ENCODE results near the gene RABGAP1L. TPM values are rescaled to one million over a fixed set of nuclear protein-coding genes. Genes with fewer than 3 reads are reported as not detected.

The RABGAP1L gene
- total RNA-seq, 2 experiments from 2014 or later: 76.8 to 80.5 TPM

DNA sequence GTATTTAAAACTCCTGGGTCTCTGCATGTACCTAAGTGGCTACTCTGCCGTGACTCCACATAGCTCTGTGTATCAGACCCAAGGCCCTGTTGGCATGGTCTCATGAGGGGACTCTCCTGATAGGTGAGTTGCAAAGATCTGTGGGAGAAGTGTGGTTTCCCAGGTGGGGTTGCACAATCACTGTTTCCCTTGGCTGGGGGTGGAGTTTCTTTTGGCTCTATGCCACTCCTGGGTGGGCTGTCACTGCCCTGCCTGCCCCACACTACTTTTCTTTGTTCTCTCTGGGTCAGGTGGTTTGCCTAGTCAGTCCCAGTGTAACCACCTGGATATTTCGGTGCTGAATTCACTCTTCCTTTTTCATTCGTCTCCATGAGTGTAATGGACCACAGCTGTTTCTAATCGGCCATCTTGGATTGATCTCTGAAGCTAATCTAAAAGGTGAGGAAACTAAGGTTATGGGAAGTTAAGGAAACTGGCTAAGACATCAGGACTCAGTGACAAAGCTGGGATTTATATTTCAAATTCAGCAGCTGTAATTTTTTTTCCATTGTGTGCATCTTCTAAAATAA, 743.3 kb downstream of the RABGAP1L start:
- H3K27me3 Mint-ChIP-seq: no peaks in the 10 kb centered on the region
- H3K9me3 Mint-ChIP-seq: peaks cover 39% of the 10 kb centered on the region
- ChIA-PET CTCF (no interaction called here), POLR2A (no interaction called here)
- no peak overlapping the region for H3K27ac Mint-ChIP-seq
- peaks cover 46% of the 10 kb centered on the region for H3K36me3 Mint-ChIP-seq (ENCODE audit: low read depth)
- H3K4me3 Mint-ChIP-seq: no peak overlapping the region
- no peaks in the 10 kb centered on the region for H3K4me1 Mint-ChIP-seq
- no peak for DNase-seq

DNA sequence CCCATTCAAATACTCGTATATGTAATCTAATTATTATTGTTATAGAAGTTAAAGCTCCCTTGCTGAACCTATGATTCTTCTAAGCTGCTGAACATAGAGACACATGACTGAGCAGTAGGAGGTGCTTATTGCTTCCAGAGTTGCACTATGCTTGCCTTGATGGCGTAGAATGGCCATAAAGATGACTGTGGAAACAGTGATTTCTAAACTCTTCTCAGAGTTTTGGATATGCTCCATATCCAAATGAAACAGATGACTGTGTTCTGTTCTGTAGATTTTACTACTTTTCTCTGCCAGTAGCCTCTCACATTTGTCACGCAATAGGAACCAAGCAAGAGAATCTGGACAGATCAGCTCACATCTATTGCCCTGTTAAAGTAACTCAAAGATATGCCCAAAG, 752.3 kb downstream of the RABGAP1L start:
- Mint-ChIP-seq H3K4me3 (no peak overlapping the region), H3K36me3 (ENCODE audit: low read depth) (peaks cover 24% of the 10 kb centered on the region), H3K27ac (no peak overlapping the region), H3K9me3 (peaks cover 11% of the 10 kb centered on the region), H3K27me3 (no peaks in the 10 kb centered on the region), H3K4me1 (peaks cover 54% of the 10 kb centered on the region)
- CTCF ChIA-PET: no interaction called here
- POLR2A ChIA-PET: interaction anchor here (1.1 kb wide), 1 partner anchor 54 kb away, joined by 3 read pairs; no protein-coding TSS in a partner anchor
- no peak for DNase-seq

DNA sequence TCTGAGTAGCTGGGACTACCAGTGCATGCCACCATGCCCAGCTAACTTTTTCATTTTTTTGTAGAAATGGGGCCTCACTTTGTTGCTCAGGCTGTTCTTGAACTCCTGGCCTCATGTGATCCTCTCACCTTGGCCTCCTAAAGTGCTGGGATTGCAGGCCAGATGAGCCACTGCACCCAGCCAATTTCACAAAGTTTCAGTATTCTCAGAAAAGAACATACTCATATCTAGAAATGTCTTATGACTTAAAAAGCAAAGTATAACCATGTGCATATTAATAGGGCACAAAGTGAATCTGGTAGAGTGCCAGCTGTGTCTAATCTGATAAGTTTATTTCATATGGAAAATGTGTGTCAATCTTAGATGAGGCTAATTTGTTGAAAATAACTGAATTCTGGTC, 752.9 kb downstream of the RABGAP1L start:
- H3K36me3 Mint-ChIP-seq (ENCODE audit: low read depth): peaks cover 20% of the 10 kb centered on the region
- H3K27ac Mint-ChIP-seq: no peak overlapping the region
- H3K27me3 Mint-ChIP-seq: no peaks in the 10 kb centered on the region
- peaks cover 7% of the 10 kb centered on the region for H3K9me3 Mint-ChIP-seq
- CTCF ChIA-PET: interaction anchor here (1.1 kb wide), 1 partner anchor 97 kb away, joined by 3 read pairs; no protein-coding TSS in a partner anchor
- no peak overlapping the region for H3K4me3 Mint-ChIP-seq
- POLR2A ChIA-PET: interaction anchor here (0.9 to 1.5 kb wide), 2 partner anchors 56 to 87 kb away, joined by 5 read pairs; no protein-coding TSS in a partner anchor
- peak; percentile 18 for DNase-seq
- peaks cover 59% of the 10 kb centered on the region for H3K4me1 Mint-ChIP-seq

DNA sequence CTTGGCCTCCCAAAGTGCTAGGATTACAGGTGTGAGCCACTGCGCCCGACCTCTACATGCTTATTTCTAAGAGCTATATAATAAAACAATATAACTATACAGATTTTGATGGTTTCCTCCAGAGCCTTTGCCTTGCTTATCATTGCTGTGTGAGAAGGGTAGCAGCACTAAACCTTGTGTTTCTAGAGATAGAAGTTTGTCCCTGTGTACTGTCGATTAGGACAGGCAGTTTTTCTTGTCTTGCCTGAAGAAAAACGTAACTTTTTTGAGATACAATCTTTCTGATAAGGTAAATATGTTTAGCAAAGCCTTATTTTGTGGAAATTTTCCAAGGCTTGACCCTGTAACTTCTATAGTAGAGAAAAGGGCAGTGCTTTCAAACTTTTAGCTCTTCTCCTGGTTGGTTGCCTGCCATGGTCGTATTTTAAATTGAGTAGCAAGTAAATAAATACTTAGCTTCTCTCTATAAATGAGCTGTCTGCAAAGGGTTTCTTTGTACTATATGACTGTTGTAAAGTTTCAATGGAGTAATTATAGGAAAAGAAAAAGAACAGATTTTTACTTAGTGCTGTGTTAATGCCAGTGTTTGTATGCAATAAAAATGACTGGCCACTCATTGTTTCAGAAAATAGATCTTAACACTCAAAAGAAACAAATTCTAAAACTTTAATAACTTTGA, 754.0 kb downstream of the RABGAP1L start:
- Mint-ChIP-seq H3K4me3 (no peak overlapping the region), H3K4me1 (peaks cover 59% of the 10 kb centered on the region), H3K27ac (no peak overlapping the region), H3K9me3 (no peaks in the 10 kb centered on the region), H3K27me3 (no peaks in the 10 kb centered on the region), H3K36me3 (ENCODE audit: low read depth) (peaks cover 15% of the 10 kb centered on the region)
- no peak for DNase-seq
- CTCF ChIA-PET: interaction anchor here (1.1 kb wide), 1 partner anchor 98 kb away, joined by 3 read pairs; no protein-coding TSS in a partner anchor
- POLR2A ChIA-PET: interaction anchor here (0.5 to 1.5 kb wide), 4 partner anchors 51 to 86 kb away, joined by 3 to 5 read pairs (median 4); no protein-coding TSS in a partner anchor

DNA sequence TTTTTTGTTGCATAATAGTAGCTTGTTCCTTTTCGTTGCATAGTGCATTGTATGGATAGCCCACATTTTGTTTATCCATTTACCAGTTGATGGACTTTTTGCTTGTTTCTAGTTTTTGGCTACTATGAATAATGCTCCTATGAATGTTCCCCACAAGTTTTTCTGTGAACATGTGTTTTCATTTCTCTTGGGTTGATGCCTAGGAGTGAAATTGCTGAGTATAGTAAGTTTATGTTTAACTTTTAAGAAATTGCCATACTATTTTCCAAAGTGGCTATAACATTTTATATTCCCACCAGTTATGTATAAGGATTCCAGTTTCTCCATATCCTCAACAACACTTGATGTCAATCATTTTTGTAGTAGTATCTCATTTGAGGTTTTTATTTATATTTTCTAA, 755.7 kb downstream of the RABGAP1L start:
- H3K9me3 Mint-ChIP-seq: peaks cover 2% of the 10 kb centered on the region
- DNase-seq: no peak
- no peak overlapping the region for H3K27ac Mint-ChIP-seq
- ChIA-PET CTCF (no interaction called here), POLR2A (no interaction called here)
- H3K36me3 Mint-ChIP-seq (ENCODE audit: low read depth): peaks cover 11% of the 10 kb centered on the region
- no peak overlapping the region for H3K4me3 Mint-ChIP-seq
- peaks cover 49% of the 10 kb centered on the region for H3K4me1 Mint-ChIP-seq
- no peaks in the 10 kb centered on the region for H3K27me3 Mint-ChIP-seq

DNA sequence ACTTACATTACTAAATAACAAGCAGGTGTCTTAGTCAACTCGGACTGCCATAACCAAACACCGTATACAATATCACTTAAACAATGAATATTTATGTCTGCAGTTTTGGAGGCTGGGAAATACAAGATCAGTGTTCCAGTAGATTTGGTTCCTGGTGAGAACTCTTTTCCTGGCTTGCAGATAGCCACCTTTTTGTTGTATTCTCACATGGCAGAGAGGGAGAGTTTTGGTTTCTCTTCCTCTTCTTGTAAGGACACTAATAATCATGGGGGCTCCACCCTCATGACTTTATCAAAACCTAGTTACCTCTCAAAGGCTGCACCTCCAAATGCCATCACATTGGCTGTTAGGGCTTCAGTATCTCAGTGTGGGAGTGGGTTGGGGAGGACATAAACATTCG, 757.5 kb downstream of the RABGAP1L start:
- POLR2A ChIA-PET: no interaction called here
- H3K4me3 Mint-ChIP-seq: peak overlapping the region; percentile 41
- CTCF ChIA-PET: no interaction called here
- no peak for DNase-seq
- peaks cover 34% of the 10 kb centered on the region for H3K4me1 Mint-ChIP-seq
- peaks cover 13% of the 10 kb centered on the region for H3K9me3 Mint-ChIP-seq
- H3K27me3 Mint-ChIP-seq: no peaks in the 10 kb centered on the region
- peaks cover 16% of the 10 kb centered on the region for H3K36me3 Mint-ChIP-seq (ENCODE audit: low read depth)
- peak overlapping the region; percentile 17 for H3K27ac Mint-ChIP-seq

DNA sequence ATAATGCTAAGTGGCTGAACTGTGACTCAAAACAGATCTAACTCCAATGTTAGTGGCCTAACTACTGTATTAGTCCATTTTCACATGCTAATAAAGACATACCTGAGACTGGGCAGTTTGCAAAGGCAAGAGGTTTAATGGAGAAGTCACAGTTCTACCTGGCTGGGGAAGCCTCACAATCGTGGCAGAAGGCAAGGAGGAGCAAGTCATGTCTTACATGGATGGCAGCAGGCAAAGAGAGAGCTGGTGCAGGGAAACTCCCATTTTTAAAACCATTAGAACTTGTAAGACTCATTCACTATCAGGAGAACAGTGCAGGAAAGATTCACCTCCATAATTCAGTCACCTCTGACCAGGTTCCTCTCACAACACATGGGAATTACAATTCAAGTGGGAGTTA, 760.8 kb downstream of the RABGAP1L start:
- CTCF ChIA-PET: interaction anchor here (0.6 kb wide), 1 partner anchor 47 kb away, joined by 4 read pairs; no protein-coding TSS in a partner anchor
- DNase-seq: no peak
- Mint-ChIP-seq H3K27me3 (no peaks in the 10 kb centered on the region), H3K9me3 (peaks cover 14% of the 10 kb centered on the region), H3K4me3 (no peak overlapping the region), H3K4me1 (peaks cover 13% of the 10 kb centered on the region), H3K36me3 (ENCODE audit: low read depth) (peaks cover 20% of the 10 kb centered on the region), H3K27ac (no peak overlapping the region)
- POLR2A ChIA-PET: no interaction called here

DNA sequence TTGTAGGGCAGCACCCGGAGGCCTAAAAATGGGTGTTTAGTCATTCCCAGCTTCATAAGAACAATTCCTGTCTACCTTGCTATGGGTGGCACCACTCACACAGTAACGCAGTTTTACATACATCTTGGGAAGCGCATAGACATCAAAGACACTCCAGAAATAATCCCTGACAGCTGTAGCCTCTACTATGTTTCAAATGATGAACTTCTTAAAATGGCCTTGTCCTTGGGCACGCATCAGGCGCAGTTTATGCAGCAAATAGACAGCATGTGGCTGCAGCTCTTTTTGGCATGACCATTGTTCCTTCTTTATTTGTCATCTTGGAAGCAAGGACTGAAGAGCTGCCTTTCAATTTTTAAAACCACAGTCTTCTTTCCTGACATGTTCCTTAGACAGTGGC, 762.8 kb downstream of the RABGAP1L start:
- peaks cover 14% of the 10 kb centered on the region for H3K9me3 Mint-ChIP-seq
- CTCF ChIA-PET: interaction anchor here (0.8 kb wide), 1 partner anchor 69 kb away, joined by 3 read pairs; no protein-coding TSS in a partner anchor

DNA sequence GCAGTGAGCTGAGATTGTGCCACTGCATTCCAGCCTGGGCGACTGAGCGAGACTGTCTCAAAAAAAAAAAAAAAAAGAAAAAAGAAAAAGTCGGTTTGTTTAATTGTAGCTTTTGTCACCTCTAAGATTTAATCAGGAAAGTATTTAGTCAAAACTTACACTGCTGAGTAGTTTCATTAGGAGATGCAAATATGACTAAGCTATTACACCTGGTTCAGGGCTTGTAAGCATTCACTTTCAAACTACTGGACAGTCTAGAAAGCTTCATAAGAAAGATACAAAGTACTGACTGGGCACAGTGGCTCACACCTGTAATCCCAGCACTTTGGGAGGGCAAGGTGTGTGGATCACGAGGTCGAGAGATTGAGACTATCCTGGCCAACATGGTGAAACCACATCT, 764.5 kb downstream of the RABGAP1L start:
- Mint-ChIP-seq H3K27ac (no peak overlapping the region), H3K4me3 (no peak overlapping the region), H3K27me3 (no peaks in the 10 kb centered on the region), H3K36me3 (ENCODE audit: low read depth) (peaks cover 15% of the 10 kb centered on the region), H3K9me3 (peaks cover 14% of the 10 kb centered on the region), H3K4me1 (peaks cover 1% of the 10 kb centered on the region)
- POLR2A ChIA-PET: no interaction called here
- CTCF ChIA-PET: interaction anchor here (0.7 kb wide), 1 partner anchor 8 kb away, joined by 3 read pairs; no protein-coding TSS in a partner anchor
- DNase-seq: no peak

More for the DNA sequence above, 762.8 kb downstream of the RABGAP1L start:
- DNase-seq: no peak
- Mint-ChIP-seq H3K4me1 (peaks cover 1% of the 10 kb centered on the region), H3K27me3 (no peaks in the 10 kb centered on the region), H3K36me3 (ENCODE audit: low read depth) (peaks cover 15% of the 10 kb centered on the region), H3K4me3 (no peak overlapping the region), H3K27ac (no peak overlapping the region)
- POLR2A ChIA-PET: no interaction called here

DNA sequence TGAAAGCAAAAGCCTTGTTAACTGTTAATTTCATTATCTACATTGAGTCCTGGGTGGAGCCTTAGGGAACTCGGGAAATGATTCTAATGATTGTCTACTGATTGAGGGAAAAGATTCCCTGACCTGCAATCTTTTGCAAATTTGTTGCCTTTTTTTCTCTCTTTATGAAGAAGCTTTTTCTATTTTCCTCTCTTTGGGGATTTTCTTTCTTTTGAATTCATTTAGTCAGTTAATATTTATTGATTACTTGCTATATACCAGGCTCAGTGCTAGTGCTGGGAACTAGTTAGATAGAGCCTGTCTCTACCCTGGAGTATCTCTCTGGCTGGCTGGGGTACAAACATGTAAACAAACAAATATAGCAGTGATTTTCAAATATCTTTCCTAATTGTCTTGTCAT, 769.2 kb downstream of the RABGAP1L start:
- Mint-ChIP-seq H3K27me3 (no peaks in the 10 kb centered on the region), H3K4me1 (peaks cover 1% of the 10 kb centered on the region), H3K9me3 (peaks cover 2% of the 10 kb centered on the region), H3K36me3 (ENCODE audit: low read depth) (peaks cover 5% of the 10 kb centered on the region), H3K4me3 (no peak overlapping the region), H3K27ac (no peak overlapping the region)
- ChIA-PET CTCF (no interaction called here), POLR2A (no interaction called here)
- DNase-seq: no peak

DNA sequence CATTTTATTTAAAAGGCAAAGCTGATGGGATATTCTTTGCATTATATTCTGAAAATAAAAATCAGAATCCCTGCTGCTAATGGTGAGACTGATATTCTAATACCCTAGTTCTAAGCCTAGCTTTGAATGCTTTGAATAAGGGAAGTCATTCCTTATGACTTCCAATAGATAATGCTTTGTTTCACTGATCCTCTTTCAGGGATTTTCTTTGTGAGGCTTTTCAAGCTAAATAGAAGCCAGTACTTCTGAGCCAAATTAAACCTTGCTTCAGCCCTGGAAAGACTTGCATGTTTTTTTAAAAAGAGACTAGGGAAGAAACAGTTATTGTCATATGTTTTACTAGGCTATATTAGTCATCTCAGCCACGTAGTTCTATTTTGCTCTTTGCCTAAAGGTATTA, 771.9 kb downstream of the RABGAP1L start:
- ChIA-PET POLR2A (no interaction called here), CTCF (interaction anchor here (1.5 kb wide), 1 partner anchor 8 kb away, joined by 3 read pairs; no protein-coding TSS in a partner anchor)
- no peaks in the 10 kb centered on the region for H3K4me1 Mint-ChIP-seq
- no peak for DNase-seq
- no peaks in the 10 kb centered on the region for H3K9me3 Mint-ChIP-seq
- H3K27me3 Mint-ChIP-seq: no peaks in the 10 kb centered on the region
- no peak overlapping the region for H3K4me3 Mint-ChIP-seq
- no peak overlapping the region for H3K27ac Mint-ChIP-seq
- no peaks in the 10 kb centered on the region for H3K36me3 Mint-ChIP-seq (ENCODE audit: low read depth)

DNA sequence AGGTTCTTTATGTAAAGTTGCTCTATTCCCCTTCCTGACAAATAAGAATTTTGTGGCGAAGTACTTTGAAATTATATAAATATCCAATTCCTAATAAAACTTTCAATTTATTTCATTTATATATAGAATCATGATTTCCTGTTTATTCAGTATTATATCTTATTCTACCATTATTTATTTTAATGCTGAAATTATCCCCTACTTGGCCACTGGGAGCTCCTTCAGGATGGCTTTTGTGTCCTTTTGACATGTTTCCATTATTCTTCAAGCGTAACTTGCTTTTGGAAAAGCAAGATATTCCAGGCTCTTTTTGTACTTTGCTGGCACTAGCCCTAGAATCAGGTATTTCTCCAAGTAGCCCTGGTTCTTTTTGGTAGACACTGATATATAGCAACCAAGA, 773.3 kb downstream of the RABGAP1L start:
- Mint-ChIP-seq H3K36me3 (ENCODE audit: low read depth) (no peaks in the 10 kb centered on the region), H3K27me3 (no peaks in the 10 kb centered on the region), H3K4me1 (no peaks in the 10 kb centered on the region), H3K9me3 (no peaks in the 10 kb centered on the region), H3K27ac (no peak overlapping the region), H3K4me3 (no peak overlapping the region)
- ChIA-PET CTCF (interaction anchor here (1.5 kb wide), 1 partner anchor 9 kb away, joined by 3 read pairs; no protein-coding TSS in a partner anchor), POLR2A (no interaction called here)
- no peak for DNase-seq

DNA sequence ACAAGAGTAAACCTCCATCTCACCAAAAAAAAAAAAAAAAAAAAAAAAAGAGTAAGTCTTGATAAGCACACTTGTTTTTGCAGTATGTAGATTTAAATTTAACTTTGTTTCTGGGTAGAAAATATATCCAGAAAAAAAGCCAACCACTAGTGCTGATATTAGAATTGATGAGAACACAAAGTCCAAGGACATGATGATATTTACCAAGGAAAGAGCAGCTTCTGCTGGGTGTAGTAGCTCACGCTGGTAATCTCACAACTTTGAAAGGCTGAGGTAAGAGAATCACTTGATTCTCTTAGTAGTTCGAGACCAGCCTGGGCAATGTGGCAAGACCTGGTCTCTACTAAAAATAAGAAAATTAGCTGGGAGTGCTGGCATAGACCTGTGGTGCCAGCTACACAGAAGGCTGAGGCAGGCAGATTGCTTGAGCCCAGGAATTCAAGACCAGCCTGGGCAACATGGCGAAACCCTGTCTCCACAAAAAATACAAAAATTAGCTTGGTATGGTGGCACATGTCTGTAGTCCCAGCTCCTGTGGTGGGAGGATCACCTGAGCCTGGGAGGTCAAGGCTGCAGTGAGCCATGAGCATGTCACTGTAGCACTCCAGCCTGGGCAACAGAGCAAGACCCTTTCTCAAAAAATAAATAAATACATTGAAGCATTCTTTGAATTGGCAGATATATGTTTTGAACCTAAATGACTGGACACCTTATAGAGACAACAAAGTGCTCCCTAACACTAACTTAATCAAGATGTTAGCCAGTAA, 776.8 kb downstream of the RABGAP1L start:
- ChIA-PET CTCF (interaction anchor here (0.5 to 0.7 kb wide), 2 partner anchors 97 to 210 kb away, joined by 3 read pairs; no protein-coding TSS in a partner anchor), POLR2A (no interaction called here)
- H3K27me3 Mint-ChIP-seq: no peaks in the 10 kb centered on the region
- no peak for DNase-seq
- no peaks in the 10 kb centered on the region for H3K9me3 Mint-ChIP-seq
- H3K4me1 Mint-ChIP-seq: peaks cover 8% of the 10 kb centered on the region
- H3K36me3 Mint-ChIP-seq (ENCODE audit: low read depth): no peaks in the 10 kb centered on the region
- H3K27ac Mint-ChIP-seq: no peak overlapping the region
- no peak overlapping the region for H3K4me3 Mint-ChIP-seq
